Loucy (cell line): ENCODE data around the gene GPR78.

ENCODE experiments used
- CTCF ChIP-seq: fragments of 200-600 bp; sonication (generic); conservative IDR thresholded peaks from 2 replicates; pipeline ENCODE4 v1.5.1; 2014; ENCODE audit warnings: mild to moderate bottlenecking, antibody characterized with exemption, low read length
- EZH2phosphoT487 ChIP-seq: fragments of 200-600 bp; IDR thresholded peaks from 2 replicates; pipeline ENCODE4 v1.6.1; 2018; ENCODE audit warnings: antibody characterized with exemption, mild to moderate bottlenecking, moderate library complexity, borderline replicate concordance

GRCh38 chr4:8606476-8606875 lies 26.3 kb downstream of the GPR78 start:
- TF ChIP-seq CTCF (no peak), EZH2phosphoT487 (no peak)
